Central memory CD8-positive, alpha-beta T cell (primary cell): ENCODE results near the gene ATAD3A.
A peak's percentile ranks its signal among the peaks of the same experiment; 100 is the strongest.

ENCODE experiments used
- ATAC-seq: fragments of 150-1000 bp; cut with Tn5 transposase; replicated peaks from 2 replicates; pipeline ENCODE4 v1.10.0; 2022; ENCODE audit warnings: mild to moderate bottlenecking, moderate FRiP score, moderate number of reproducible peaks; ENCODE audit not compliant: poor library complexity, severe bottlenecking; ENCODE audit errors: extremely low read depth
- DNase-seq, 2 donors: peaks; one replicate each; pipeline ENCODE4 v3.0.0; 2021; ENCODE audit warnings: low spot score in 2 of 2
- H3K27ac Mint-ChIP-seq: one replicate; pipeline ENCODE4 v1.8.0; 2022; ENCODE audit warnings: low read depth, mild to moderate bottlenecking, moderate library complexity, mixed read lengths
- H3K27me3 Mint-ChIP-seq: one replicate; pipeline ENCODE4 v1.8.0; 2022; ENCODE audit warnings: mixed read lengths
- H3K36me3 Mint-ChIP-seq: one replicate; pipeline ENCODE4 v1.8.0; 2022; ENCODE audit warnings: mild to moderate bottlenecking, moderate library complexity, mixed read lengths; ENCODE audit not compliant: insufficient read depth
- H3K4me1 Mint-ChIP-seq: one replicate; pipeline ENCODE4 v1.8.0; 2022; ENCODE audit warnings: mixed read lengths
- H3K4me3 Mint-ChIP-seq: one replicate; pipeline ENCODE4 v1.8.0; 2022; ENCODE audit warnings: mild to moderate bottlenecking, moderate library complexity, mixed read lengths
- H3K9me3 Mint-ChIP-seq: one replicate; pipeline ENCODE4 v1.8.0; 2022; ENCODE audit warnings: mixed read lengths

ATAD3A gene

DNA sequence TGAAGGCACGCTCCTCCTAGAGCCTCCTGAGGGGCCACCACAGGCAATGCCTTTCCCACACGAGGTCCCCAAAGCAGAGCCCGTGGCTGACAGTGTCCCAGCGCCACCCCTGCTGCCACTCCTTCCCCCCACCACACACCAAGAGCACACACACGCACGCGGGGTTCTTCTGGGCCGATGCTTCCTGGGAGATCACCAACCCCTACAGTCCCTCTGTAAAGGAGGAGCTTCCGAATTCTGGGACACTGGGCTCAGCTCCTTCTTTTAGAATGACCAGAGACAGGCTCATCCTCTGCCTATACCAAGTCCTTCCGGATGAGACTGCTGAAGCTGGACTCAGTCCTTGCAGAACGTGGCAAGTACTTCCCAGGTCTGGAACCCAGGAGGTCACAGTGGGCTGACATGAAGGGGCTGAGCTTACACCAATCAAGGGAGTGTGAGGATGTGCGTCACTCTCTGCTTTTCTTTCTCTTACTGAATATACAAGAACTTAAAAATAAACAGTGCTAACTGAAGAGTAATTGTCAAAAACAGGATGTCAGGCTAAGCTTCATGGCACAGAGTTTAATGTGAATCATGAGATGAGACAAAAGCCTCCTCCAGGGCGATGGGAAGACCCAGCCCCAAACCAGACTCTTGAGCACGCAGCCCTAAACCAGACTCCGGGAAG is 50.0 kb downstream of the ATAD3A start:
- Mint-ChIP-seq H3K4me1 (peaks cover 20% of the 10 kb centered on the region), H3K27ac (peak overlapping the region; percentile 76), H3K36me3 (peaks cover 49% of the 10 kb centered on the region), H3K9me3 (no peaks in the 10 kb centered on the region), H3K4me3 (no peak overlapping the region), H3K27me3 (no peaks in the 10 kb centered on the region)
- DNase-seq: no peak
- no peak for ATAC-seq

DNA sequence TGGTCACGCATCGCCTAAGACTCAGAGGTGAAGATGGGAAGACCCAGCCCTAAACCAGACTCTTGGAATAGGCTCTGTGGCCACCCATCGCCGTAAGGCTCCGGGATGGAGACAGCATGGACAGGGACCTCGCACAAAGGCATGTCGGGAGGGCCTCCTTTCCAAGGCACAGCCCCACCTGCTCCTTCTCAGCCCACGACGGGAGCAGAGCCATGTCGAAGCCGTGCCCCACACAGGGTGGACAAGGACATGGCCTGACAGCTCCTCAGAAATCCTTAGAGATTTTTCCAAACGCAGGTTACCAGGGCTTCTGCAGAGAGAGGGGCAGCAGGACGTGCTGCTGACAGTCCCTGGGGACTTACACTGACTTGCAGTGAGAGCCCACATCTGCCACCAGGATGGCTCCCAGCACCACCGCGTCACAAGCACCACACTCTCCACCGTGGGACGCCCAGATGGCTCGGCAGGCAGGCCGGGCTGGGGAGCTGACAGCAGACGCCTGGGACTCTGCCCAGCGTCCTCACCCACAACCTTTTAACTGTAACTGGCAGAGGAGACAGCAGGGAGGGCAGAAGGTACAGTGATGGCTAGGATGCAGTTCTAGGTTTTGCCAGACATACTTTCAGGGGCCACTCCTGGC is 50.7 kb downstream of the ATAD3A start:
- DNase-seq (no peak), ATAC-seq (no peak)
- Mint-ChIP-seq H3K27me3 (no peaks in the 10 kb centered on the region), H3K27ac (no peak overlapping the region), H3K9me3 (no peaks in the 10 kb centered on the region), H3K36me3 (peaks cover 53% of the 10 kb centered on the region), H3K4me3 (no peak overlapping the region), H3K4me1 (peaks cover 27% of the 10 kb centered on the region)

DNA sequence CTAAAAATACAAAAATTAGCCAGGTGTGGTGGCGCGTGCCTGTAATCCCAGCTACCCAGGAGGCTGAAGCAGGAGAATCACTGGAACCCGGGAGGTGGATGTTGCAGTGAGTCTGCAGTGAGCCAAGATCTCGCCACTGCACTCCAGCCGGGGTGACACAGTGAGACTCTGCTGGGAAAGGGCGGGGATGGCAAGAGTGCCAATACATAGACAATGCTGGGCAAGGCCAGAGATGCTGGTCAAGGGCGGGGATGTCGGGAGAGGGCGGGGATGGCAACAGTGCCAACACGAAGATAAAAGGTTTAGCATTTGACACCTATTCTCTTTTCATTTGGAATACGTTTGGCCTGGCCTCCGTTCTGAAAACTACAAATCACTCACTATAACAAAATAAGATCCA is 51.7 kb downstream of the ATAD3A start:
- no peaks in the 10 kb centered on the region for H3K9me3 Mint-ChIP-seq

DNA sequence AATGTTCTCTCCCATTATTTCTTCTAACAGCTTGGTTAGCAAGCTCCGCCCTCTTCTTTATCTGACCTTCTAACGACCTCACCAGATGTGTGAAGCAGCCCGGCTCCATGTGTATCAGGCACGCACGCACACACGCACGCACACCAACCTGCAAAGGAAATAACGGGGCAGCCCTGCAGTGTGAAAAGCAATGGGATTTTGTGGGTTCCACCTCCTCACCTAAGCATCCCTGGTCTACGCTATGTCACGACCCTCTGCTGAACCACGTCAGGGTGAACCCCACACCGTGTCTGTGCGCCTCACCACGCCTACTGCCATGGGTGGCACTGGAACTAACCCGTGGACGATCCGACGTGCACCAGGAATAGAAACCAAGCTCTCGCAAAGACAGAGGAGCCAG is 52.3 kb downstream of the ATAD3A start:
- ATAC-seq (no peak), DNase-seq (no peak)
- peaks cover 19% of the 10 kb centered on the region for H3K4me1 Mint-ChIP-seq
- no peak overlapping the region for H3K4me3 Mint-ChIP-seq
- no peaks in the 10 kb centered on the region for H3K27me3 Mint-ChIP-seq
- H3K9me3 Mint-ChIP-seq: no peaks in the 10 kb centered on the region
- H3K27ac Mint-ChIP-seq: no peak overlapping the region
- peaks cover 55% of the 10 kb centered on the region for H3K36me3 Mint-ChIP-seq

More for the DNA sequence above, 51.7 kb downstream of the ATAD3A start:
- Mint-ChIP-seq H3K27ac (no peak overlapping the region), H3K4me3 (no peak overlapping the region), H3K27me3 (no peaks in the 10 kb centered on the region), H3K36me3 (peaks cover 55% of the 10 kb centered on the region), H3K4me1 (peaks cover 22% of the 10 kb centered on the region)
- DNase-seq: no peak
- no peak for ATAC-seq

DNA sequence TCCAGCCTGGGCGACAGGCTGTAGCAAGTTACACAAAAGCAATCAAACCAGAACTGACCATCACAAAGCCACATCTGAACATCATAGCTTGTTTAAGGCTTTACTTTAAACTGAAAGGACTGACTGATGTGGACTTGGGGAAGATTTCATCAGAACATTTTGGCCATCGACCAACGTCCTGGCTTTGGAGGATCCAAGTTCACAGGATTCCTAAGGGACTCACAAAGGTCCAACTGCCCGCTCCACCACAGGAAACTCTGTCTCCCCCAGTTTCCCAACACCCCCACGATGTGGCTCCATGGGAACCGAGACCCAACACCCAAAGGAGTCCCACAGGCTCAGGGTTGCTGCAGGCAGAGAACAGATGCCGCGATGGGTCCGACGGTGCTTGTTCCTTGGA is 53.4 kb downstream of the ATAD3A start:
- Mint-ChIP-seq H3K36me3 (peaks cover 60% of the 10 kb centered on the region), H3K9me3 (no peaks in the 10 kb centered on the region), H3K27me3 (no peaks in the 10 kb centered on the region), H3K4me3 (no peak overlapping the region), H3K27ac (no peak overlapping the region), H3K4me1 (peaks cover 28% of the 10 kb centered on the region)
- no peak for DNase-seq
- no peak for ATAC-seq

DNA sequence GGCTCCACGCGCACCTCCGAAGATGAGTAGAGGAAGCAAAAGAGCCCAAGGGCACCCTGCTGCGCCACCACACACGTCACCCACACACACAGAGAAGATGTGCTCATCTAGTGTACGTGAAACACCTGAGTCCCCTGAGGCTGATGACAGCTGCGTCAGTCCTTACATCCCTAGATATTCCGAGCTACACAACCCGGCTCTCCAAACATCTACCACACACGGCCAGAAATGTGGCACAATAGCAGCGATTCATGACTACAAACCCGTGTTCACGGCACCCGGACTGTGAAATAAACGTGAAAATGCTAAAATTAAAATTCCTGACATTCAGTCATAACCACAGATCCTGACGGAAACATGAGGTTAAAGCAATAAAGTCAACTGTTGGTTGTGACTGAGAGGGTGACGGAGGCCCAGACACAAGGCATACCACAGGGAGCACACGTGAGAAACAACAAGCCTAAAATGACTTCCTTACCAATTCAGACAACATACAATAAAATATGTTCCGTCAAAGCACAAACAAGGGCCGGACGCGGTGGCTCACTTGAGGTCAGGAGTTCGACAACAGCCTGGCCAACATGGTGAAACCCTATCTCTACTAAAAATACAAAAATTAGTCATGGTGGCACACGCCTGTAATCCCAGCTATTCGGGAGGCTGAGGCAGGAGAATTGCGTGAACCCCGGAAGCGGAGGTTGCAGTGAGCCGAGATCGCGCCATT is 55.4 kb downstream of the ATAD3A start:
- H3K27me3 Mint-ChIP-seq: no peaks in the 10 kb centered on the region
- no peak overlapping the region for H3K4me3 Mint-ChIP-seq
- no peak for DNase-seq
- H3K4me1 Mint-ChIP-seq: peaks cover 24% of the 10 kb centered on the region
- no peaks in the 10 kb centered on the region for H3K9me3 Mint-ChIP-seq
- ATAC-seq: no peak
- peak overlapping the region; percentile 44 for H3K27ac Mint-ChIP-seq
- H3K36me3 Mint-ChIP-seq: peaks cover 59% of the 10 kb centered on the region

DNA sequence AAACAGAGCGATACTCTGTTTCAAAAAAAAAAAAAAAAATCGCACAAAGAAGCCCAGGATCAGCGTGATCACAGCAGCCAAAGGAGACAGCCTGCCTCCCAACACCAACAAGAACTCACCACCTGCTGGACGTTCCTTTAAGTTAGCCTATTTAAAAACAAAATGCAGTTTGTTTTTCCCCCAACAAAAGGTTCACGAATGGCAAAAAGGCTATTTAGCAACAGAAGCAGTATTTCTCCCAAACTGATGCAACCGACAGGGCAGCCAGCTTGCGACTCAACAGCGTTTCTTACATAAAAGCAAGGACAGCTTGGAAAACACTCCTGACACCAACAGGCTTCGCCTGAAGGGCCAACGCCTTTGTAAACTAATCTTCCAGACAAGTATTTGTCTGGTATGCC is 55.9 kb downstream of the ATAD3A start:
- ATAC-seq: no peak
- no peak for DNase-seq
- Mint-ChIP-seq H3K36me3 (peaks cover 57% of the 10 kb centered on the region), H3K27ac (peak overlapping the region; percentile 44), H3K4me3 (no peak overlapping the region), H3K4me1 (peaks cover 24% of the 10 kb centered on the region), H3K27me3 (no peaks in the 10 kb centered on the region), H3K9me3 (no peaks in the 10 kb centered on the region)

DNA sequence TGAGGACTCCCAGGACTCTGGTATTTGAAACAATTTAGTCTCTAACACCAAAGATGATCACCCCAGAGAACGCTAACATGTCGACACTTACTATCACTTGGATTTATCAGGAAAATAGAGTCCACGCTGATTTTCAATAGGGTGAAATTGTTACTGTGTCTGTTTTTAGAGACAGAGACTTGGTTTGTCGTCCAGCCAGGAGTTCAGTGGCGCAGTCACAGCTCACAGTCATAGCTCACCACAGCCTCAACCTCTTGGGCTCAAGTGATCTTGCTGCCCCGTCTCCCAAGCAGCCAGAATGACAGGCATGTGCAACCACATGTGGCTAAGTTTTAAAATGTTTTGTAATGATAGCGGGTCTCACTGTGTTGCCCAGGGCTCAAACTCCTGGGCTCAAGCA is 57.4 kb downstream of the ATAD3A start:
- Mint-ChIP-seq H3K27me3 (no peaks in the 10 kb centered on the region), H3K4me1 (peaks cover 34% of the 10 kb centered on the region), H3K9me3 (no peaks in the 10 kb centered on the region), H3K4me3 (no peak overlapping the region), H3K27ac (peak overlapping the region; percentile 64), H3K36me3 (peaks cover 55% of the 10 kb centered on the region)
- ATAC-seq (no peak), DNase-seq (no peak)

DNA sequence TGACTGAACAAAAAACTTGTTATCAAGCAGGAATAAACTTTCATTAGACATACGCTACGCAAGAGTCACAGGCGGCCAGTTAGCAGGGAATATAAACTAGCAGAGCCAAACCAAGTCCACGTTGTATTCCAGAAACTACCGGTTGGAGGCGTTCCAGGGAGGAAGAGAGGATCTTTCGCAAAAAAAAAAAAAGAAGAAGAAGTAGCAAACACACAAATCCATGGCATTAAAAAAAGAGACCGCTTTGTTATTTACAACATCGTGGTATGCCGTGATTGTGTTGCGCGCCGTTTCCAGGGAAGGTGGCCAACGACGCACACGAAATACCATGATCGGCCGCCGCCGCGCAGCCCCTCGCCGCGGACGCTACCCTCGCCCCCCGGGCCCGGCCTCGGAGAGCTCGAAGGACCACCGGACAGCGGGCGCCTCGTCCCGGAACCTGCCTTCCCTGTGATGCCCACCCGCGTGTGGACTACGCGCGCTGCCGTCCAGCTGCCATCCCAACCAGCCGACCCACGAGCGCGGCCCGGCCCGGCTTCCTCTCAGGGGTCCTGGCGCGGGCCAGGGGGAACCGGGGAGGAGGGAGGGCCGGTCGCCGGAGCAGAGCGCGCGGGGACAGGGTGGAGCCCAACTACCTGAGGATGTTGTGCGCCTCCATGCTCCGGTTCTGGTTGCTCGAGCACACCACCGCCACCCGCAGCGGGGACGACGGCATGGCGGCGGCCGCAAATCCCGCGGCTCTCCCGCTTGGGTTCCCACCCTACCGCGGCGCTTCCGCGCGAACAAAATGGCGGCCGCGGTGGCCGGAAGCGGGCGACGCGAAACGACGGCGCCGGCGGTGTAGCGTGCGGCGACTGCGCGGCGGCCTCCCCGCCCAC is 62.1 kb downstream of the ATAD3A start:
- ATAC-seq (peak; percentile 80), DNase-seq (peak in 1 of 2 donors; percentile 22)
- peak overlapping the region; percentile 100 for H3K27ac Mint-ChIP-seq

DNA sequence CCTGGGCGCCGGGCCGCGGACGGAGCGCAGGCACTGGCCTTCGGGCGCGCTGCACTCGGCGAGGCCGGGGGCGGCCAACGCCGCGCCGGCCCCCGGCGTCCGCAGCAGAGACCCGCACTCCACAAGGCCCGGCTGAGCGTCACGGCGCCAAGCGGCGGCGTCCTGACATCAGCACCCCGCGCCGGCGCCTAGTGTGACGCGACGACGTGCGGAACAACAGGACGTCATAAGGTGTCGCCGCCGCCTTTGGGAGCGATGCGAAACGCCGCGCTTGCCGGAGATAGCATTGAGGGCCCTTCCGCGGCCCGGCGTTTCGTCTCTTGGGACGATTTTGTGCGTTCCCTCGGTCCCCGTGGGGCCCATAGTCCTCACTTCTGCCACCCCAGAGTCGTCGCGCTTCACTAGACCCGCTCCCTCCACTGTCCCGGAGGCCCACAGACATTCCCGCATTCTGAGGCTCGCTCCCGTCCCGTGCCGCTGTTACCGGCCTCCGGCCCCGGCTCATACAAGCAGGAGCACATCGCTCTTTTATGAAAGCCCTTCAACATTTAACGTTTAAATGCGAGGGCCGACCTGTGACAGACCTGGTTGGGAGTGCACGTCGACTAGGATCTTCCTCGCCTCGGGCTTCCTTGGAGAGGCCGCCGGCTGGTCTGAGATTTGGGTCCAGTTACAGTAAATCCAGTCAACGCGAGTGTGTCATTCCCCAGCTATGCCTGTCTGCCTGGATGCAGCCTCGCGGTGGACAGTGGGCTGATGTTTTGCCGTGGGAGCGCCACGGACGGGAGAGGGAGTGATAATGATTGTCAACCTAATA is 63.0 kb downstream of the ATAD3A start, which contains the start of gene SSU72:
TSS of gene SSU72 (minus strand) at position 143 of the 817 bp plus-strand sequence. CDS start 306 bp downstream, outside the sequence.
- Mint-ChIP-seq H3K27me3 (no peaks in the 10 kb centered on the region), H3K4me1 (peaks cover 26% of the 10 kb centered on the region), H3K36me3 (peaks cover 38% of the 10 kb centered on the region), H3K9me3 (no peaks in the 10 kb centered on the region), H3K4me3 (peak within 1 kb of the TSS; percentile 98), H3K27ac (peak within 1 kb of the TSS; percentile 100)
- ATAC-seq (peak; percentile 85), DNase-seq (peak; percentile 84 to 90)

More for the DNA sequence above, 62.1 kb downstream of the ATAD3A start:
- H3K4me1 Mint-ChIP-seq: peaks cover 30% of the 10 kb centered on the region
- no peaks in the 10 kb centered on the region for H3K27me3 Mint-ChIP-seq
- peak overlapping the region; percentile 98 for H3K4me3 Mint-ChIP-seq
- H3K9me3 Mint-ChIP-seq: no peaks in the 10 kb centered on the region
- peaks cover 41% of the 10 kb centered on the region for H3K36me3 Mint-ChIP-seq

DNA sequence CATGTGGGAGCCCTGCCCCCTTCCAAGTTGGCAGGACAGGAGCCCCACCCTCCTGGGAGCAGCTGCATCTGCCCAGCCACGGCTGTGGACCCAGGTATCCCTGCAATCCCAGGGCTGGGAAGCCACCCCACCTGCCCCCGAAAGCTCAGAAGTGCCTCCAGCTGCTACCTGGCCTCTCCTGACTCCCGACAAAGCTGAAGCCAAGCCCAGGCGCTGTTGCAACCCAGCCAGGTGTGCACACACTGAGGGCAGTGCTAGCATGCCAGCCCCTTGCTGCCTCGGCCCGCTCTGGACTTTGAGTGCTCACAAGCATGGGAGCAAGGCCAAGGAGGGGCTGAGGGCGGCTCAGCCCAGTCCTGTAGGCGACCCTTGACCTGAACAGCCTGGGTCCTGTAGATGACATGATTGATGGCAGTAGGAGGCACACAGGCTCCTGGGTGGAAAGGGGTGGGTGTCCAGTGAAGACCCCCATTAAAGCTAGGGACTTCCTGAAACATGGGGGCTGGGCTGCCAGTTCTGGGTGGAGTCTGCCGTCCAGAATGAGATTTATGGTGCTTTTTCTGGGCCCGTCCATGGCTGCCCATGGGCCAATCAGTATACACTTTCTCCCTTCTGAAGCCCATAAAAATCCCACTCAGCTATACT is 65.5 kb downstream of the ATAD3A start:
- H3K9me3 Mint-ChIP-seq: no peaks in the 10 kb centered on the region
- H3K4me1 Mint-ChIP-seq: peaks cover 17% of the 10 kb centered on the region
- H3K4me3 Mint-ChIP-seq: no peak overlapping the region
- peaks cover 13% of the 10 kb centered on the region for H3K27me3 Mint-ChIP-seq
- peaks cover 23% of the 10 kb centered on the region for H3K36me3 Mint-ChIP-seq
- ATAC-seq (no peak), DNase-seq (no peak)
- no peak overlapping the region for H3K27ac Mint-ChIP-seq
